ENCODE measurements around the gene KPTN. TPM values are rescaled to one million over a fixed set of nuclear protein-coding genes. Genes with fewer than 3 reads are reported as not detected.

Gene KPTN
- total RNA-seq, 1 experiment from 2014 or later = 22.8 TPM

- CTCF ChIA-PET = no interaction called here
- H3K4me1 Mint-ChIP-seq (ENCODE audit: low read depth, unreplicated experiment) = peaks cover 6% of the 10 kb centered on the region
- no TSS peak for BruUV-seq (replicated peaks)
These were observed 51.9 kb downstream of the KPTN start for GRCh38 chr19:47432091-47432490.

GRCh38 chr19:47430041-47430802, 53.8 kb downstream of the KPTN start:
- Mint-ChIP-seq H3K36me3 (ENCODE audit: insufficient read depth, unreplicated experiment) (no peaks in the 10 kb centered on the region), H3K9me3 (ENCODE audit: low read depth, unreplicated experiment) (no peaks in the 10 kb centered on the region), H3K27ac (ENCODE audit: unreplicated experiment) (no peak overlapping the region), H3K4me1 (ENCODE audit: low read depth, unreplicated experiment) (no peaks in the 10 kb centered on the region), H3K27me3 (ENCODE audit: unreplicated experiment) (peaks cover 54% of the 10 kb centered on the region), H3K4me3 (ENCODE audit: low read depth, unreplicated experiment) (peak overlapping the region; percentile 57)
- peak; percentile 30 for DNase-seq
- BruUV-seq (replicated peaks) = no TSS peak
- intact Hi-C loops (cut with micrococcal nuclease; ENCODE audit: unreplicated experiment) = no loop called here
- TF ChIP-seq, protein P1, sequence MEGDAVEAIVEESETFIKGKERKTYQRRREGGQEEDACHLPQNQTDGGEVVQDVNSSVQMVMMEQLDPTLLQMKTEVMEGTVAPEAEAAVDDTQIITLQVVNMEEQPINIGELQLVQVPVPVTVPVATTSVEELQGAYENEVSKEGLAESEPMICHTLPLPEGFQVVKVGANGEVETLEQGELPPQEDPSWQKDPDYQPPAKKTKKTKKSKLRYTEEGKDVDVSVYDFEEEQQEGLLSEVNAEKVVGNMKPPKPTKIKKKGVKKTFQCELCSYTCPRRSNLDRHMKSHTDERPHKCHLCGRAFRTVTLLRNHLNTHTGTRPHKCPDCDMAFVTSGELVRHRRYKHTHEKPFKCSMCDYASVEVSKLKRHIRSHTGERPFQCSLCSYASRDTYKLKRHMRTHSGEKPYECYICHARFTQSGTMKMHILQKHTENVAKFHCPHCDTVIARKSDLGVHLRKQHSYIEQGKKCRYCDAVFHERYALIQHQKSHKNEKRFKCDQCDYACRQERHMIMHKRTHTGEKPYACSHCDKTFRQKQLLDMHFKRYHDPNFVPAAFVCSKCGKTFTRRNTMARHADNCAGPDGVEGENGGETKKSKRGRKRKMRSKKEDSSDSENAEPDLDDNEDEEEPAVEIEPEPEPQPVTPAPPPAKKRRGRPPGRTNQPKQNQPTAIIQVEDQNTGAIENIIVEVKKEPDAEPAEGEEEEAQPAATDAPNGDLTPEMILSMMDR (IDR thresholded peaks at IDR 0.05; ENCODE audit: unreplicated experiment) = peak; percentile 36
- CTCF ChIA-PET = interaction anchor here (0.7 kb wide), 1 partner anchor 61 kb away, joined by 3 read pairs; no protein-coding TSS in a partner anchor

More at GRCh38 chr19:47432091-47432490, 51.9 kb downstream of the KPTN start:
- H3K4me3 Mint-ChIP-seq (ENCODE audit: low read depth, unreplicated experiment) = no peak overlapping the region
- no peaks in the 10 kb centered on the region for H3K9me3 Mint-ChIP-seq (ENCODE audit: low read depth, unreplicated experiment)
- TF ChIP-seq, protein P1 (IDR thresholded peaks at IDR 0.05; ENCODE audit: unreplicated experiment) = no peak
- peaks cover 62% of the 10 kb centered on the region for H3K27me3 Mint-ChIP-seq (ENCODE audit: unreplicated experiment)
- no peak for DNase-seq
- no peak overlapping the region for H3K27ac Mint-ChIP-seq (ENCODE audit: unreplicated experiment)
- no peaks in the 10 kb centered on the region for H3K36me3 Mint-ChIP-seq (ENCODE audit: insufficient read depth, unreplicated experiment)
- intact Hi-C loops (cut with micrococcal nuclease; ENCODE audit: unreplicated experiment) = no loop called here

- TF ChIP-seq, protein P1 (IDR thresholded peaks at IDR 0.05; ENCODE audit: unreplicated experiment) = no peak
- peak overlapping the region; percentile 57 for H3K4me3 Mint-ChIP-seq (ENCODE audit: low read depth, unreplicated experiment)
- H3K27me3 Mint-ChIP-seq (ENCODE audit: unreplicated experiment) = peaks cover 44% of the 10 kb centered on the region
- no peak overlapping the region for H3K27ac Mint-ChIP-seq (ENCODE audit: unreplicated experiment)
- H3K9me3 Mint-ChIP-seq (ENCODE audit: low read depth, unreplicated experiment) = no peaks in the 10 kb centered on the region
- no TSS peak for BruUV-seq (replicated peaks)
- no peaks in the 10 kb centered on the region for H3K4me1 Mint-ChIP-seq (ENCODE audit: low read depth, unreplicated experiment)
- CTCF ChIA-PET = interaction anchor here (0.7 to 2.4 kb wide), 6 partner anchors 7 to 284 kb away, joined by 3 to 34 read pairs (median 12); partner anchors contain the start of genes DHX34 and EHD2
- H3K36me3 Mint-ChIP-seq (ENCODE audit: insufficient read depth, unreplicated experiment) = no peaks in the 10 kb centered on the region
- no peak for DNase-seq
- intact Hi-C loops (cut with micrococcal nuclease; ENCODE audit: unreplicated experiment) = no loop called here
These were observed 54.8 kb downstream of the KPTN start for GRCh38 chr19:47429140-47429793.

- H3K27ac Mint-ChIP-seq (ENCODE audit: unreplicated experiment) = no peak overlapping the region
- no peaks in the 10 kb centered on the region for H3K36me3 Mint-ChIP-seq (ENCODE audit: insufficient read depth, unreplicated experiment)
- H3K27me3 Mint-ChIP-seq (ENCODE audit: unreplicated experiment) = peaks cover 46% of the 10 kb centered on the region
- H3K4me1 Mint-ChIP-seq (ENCODE audit: low read depth, unreplicated experiment) = peaks cover under 1% of the 10 kb centered on the region
- DNase-seq = peak; percentile 97
- no peak overlapping the region for H3K4me3 Mint-ChIP-seq (ENCODE audit: low read depth, unreplicated experiment)
- H3K9me3 Mint-ChIP-seq (ENCODE audit: low read depth, unreplicated experiment) = no peaks in the 10 kb centered on the region
- TF ChIP-seq, protein P1 (IDR thresholded peaks at IDR 0.05; ENCODE audit: unreplicated experiment) = no peak
- intact Hi-C loops (cut with micrococcal nuclease; ENCODE audit: unreplicated experiment) = no loop called here
- BruUV-seq (replicated peaks) = no TSS peak
- CTCF ChIA-PET = interaction anchor here (0.6 to 2.4 kb wide), 22 partner anchors 8 to 1606 kb away, joined by 3 to 34 read pairs (median 4); partner anchors contain the start of genes DHX34, EHD2, KPTN and MEIS3
These were observed 55.7 kb downstream of the KPTN start for GRCh38 chr19:47428177-47428894.

All from Calu3 (cell line).